AG09309 (cell line): ENCODE measurements around the gene NCAPH2.
A peak's percentile ranks its signal among the peaks of the same experiment; 100 is the strongest.

ENCODE experiments used
- DNase-seq: peaks from one replicate; pipeline ENCODE4 v3.0.0-alpha.2; 2010; ENCODE audit warnings: low read depth
- H3K4me3 ChIP-seq: 2 replicates; pipeline ENCODE4 v1.5.1; 2011; ENCODE audit warnings: mild to moderate bottlenecking, low read depth, low read length, moderate library complexity; ENCODE audit not compliant: control insufficient read depth
- TF ChIP-seq, protein P1 (sequence below): IDR thresholded peaks from 2 replicates; pipeline ENCODE4 v1.5.1; 2011; ENCODE audit warnings: mild to moderate bottlenecking, low read depth, low read length, inconsistent platforms; ENCODE audit not compliant: insufficient read depth, control insufficient read depth; ENCODE audit errors: missing control alignments

The NCAPH2 gene

DNA sequence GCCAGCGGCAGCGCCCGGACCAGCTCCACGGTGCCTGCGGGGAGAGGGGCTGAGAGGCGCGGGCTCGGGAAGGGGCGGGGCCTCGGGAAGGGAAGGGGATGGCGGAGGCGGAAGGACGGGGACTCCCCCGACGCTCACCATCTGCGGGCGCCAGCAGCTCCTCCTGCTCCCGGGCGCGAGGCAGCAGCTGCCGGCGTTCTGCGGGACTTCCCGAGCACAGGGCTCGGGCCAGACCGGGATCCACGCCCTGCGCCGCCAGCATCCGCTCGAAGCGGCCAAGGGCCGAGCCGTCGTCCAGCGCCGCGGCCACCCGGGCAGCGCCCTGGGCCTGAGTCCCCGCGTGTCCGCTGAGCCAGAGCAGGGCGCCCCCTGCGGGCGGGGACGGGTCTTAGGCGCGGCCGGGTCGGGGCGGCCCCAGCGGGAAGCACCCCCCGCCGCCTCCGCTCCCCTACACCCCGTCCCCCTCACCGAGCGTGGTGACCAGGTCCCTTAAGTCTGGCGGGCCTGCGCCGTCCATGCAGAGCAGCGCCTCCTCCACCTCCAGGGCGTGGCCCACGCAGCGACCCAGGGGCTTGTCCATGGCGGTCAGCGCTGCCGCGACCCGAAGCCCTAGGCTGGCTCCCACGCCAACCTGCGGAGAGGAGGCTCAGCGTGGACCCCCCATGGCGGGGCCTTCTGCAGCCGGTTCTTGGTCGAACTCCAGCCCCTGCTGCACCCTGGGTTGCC, 18.2 kb downstream of the NCAPH2 start:
- TF ChIP-seq, protein P1, sequence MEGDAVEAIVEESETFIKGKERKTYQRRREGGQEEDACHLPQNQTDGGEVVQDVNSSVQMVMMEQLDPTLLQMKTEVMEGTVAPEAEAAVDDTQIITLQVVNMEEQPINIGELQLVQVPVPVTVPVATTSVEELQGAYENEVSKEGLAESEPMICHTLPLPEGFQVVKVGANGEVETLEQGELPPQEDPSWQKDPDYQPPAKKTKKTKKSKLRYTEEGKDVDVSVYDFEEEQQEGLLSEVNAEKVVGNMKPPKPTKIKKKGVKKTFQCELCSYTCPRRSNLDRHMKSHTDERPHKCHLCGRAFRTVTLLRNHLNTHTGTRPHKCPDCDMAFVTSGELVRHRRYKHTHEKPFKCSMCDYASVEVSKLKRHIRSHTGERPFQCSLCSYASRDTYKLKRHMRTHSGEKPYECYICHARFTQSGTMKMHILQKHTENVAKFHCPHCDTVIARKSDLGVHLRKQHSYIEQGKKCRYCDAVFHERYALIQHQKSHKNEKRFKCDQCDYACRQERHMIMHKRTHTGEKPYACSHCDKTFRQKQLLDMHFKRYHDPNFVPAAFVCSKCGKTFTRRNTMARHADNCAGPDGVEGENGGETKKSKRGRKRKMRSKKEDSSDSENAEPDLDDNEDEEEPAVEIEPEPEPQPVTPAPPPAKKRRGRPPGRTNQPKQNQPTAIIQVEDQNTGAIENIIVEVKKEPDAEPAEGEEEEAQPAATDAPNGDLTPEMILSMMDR: peak; percentile 41
- no peak for DNase-seq
- peak overlapping the region; percentile 62 for H3K4me3 ChIP-seq

DNA sequence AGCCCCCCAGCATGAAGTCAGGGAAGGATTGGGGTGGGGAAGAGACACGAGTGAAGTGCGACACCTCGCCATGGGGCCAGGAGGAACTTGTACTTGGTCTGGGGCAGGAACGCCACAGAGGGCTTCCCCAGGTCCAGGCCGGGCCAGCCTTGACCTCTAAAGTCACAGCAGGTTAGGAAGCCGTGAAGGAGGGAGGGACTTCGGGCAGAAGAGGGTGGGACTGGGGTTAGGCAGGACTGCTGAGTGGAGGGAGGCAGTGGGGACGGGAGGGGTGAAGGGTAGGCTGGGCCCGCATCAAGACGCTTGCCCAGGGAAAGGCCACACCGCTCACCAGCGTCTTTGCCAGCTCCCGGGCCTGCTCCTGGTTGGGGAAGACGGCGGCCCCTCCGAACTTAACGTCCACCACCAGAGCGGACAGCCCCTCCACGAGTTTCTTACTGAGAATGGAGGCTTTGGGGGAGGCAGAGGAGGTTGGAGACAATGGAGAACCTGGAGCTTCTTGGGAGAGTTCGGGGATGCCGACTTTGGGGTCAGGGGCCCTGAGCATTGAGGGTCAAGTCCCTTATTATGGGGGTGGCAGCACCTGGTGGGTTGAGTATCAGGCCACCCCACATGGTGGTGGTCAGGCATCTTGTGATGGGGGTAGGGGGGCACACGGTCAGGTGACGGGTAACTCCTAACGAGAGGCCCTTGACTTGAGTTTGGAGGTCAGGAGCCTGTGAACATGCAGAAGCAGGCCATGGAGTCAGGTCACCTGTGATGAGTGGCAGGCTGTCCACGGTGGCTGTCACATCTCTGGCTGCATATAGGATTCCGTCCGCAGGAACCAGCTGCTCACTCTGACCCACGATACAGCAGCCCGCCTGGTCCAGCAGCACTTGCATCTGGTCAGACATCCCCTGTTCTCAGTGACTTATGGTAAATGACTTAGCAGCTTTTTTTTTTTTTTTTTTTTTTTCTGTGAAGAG, 19.1 kb downstream of the NCAPH2 start:
- TF ChIP-seq, protein P1: no peak

DNA sequence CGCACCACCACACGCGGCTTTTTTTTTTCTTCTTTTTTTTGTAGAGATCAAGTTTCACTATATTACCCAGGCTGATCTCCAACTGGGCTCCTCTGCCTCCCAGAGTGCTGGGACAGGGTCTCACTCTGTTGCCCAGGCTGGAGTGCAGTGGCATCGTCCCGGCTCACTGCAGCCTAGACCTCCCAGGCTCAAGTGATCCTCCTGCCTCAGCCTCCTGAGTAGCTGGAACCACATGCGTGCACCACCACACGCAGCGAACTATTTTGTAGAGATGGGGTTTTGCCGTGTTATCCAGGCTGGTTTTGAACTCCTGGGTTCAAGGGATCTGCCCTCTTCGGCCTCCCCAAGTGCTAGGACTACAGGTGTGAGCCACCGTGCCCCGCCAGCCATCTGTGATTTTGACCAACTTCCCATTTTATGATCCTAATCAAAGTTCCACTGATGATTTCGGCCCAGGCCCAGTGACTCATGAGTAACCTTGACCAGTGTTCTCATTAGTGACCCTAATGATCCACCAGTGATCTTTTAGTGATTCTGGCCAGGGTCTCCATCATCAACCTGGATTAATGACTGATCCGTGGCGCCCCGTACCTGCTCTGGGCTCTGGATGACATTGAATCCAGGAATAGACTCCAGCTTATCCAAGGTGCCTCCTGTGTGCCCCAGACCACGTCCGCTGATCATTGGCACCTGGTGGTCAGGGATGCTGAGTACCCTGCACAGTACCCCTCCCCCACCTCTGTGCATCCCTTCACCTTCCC, 20.1 kb downstream of the NCAPH2 start:
- no peak overlapping the region for H3K4me3 ChIP-seq
- DNase-seq: no peak
- TF ChIP-seq, protein P1: no peak

More for the DNA sequence above, 19.1 kb downstream of the NCAPH2 start:
- no peak for DNase-seq
- H3K4me3 ChIP-seq: peak overlapping the region; percentile 62

DNA sequence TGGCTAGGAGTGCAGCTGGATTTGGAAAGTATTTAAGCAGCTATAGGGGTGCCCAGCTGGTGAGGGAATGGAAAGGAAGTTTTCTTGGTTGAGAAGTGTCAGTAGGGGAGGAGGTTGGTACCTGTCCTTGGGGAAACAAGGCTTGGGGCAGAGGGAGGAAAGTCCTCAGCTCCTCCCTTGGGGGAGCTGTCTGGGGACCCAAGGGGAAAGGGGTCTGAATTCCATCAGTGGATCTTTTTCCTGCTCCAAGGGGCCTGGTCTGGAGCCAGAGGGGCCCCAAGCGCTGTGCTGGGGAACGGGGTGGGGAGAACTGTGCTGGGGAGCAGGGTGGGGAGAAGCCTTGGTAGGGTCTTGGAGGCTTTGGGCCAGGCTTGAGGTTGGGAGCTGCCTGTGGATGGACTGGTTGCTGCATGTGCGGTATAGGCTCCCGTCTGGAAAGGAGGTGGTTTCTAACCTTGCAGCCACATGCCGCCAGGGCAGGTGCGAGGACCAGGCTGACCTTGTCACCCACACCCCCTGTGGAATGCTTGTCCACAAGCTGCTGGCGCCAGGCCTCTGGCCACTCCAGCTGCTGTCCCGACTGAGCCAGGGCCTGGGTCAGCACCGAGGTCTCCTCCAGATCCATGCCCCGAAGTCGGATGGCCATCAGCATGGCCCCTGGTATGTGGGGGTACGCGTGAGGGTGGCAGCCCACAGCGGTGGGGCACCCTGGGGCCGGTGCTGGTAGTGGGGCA, 20.8 kb downstream of the NCAPH2 start:
- peak overlapping the region; percentile 44 for H3K4me3 ChIP-seq
- DNase-seq: no peak
- TF ChIP-seq, protein P1: no peak

DNA sequence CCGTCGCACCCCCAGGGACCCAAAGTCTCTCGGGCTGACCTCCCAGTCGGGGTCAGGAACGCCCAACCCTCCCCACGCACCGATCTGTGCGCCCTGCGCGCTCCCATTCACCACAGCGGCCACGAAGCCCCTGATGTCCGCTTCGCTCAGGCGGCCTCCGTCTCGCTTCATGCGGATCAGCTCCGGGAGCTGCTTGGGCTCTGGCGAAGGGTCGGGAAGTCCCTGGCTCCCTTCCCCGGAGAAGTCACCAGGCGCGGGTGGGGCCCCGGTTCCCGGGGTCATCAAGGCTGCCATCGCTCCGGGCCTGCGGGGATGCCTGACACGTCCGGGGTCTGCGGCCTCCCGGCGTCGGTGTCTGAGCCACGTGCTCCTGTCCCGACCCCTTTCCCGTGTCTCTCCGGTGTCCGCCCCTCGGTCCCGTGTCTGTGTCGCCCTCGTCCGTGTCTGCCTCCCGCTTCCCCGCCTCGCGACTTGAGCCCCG, 21.4 kb downstream of the NCAPH2 start:
- no peak for DNase-seq
- peak overlapping the region; percentile 44 for H3K4me3 ChIP-seq
- TF ChIP-seq, protein P1: no peak

DNA sequence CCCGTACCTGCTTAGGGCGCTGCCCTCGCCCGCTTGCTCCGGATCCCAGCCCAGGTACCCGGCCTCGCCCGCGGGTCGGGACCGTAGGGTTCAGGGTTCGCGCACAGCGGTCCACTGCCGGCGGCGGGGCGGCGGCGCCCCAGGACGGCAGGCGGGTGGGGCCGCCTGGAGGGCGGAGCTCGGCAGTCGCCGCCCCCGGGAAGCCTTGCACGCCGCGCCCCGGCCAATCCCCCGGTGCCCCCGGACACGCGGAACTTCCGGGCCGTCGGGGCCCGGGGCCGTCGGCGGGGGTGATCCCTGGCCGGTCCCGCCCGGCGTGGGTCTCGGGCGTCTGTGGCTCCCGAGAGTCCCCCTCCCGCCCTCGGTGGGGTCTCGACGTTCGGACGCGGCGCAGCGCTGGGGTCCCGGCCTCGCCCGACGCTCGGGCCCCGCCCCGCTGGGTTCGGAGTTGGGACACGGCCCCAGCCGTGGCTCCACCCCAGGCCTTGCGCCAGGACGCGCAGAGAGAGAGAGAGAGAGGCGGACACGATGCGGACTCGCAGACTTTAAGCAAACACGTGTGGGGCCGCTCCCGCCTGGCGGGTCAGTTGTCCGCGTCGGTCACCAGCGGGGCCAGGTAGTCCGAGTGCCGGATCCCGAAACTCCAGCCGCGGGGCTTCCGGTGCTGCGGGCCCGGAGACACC, 22.0 kb downstream of the NCAPH2 start, which contains the start of gene TYMP:
TYMP (minus strand) TSS at position 116 of the 683 bp plus-strand sequence. CDS start 303 bp downstream, outside the sequence.
- peak within 1 kb of the TSS; percentile 52 for H3K4me3 ChIP-seq
- TF ChIP-seq, protein P1: no peak
- peak; percentile 46 for DNase-seq
